Measurements from ENCODE around the gene COX10.
A peak's percentile ranks its signal among the peaks of the same experiment; 100 is the strongest.

COX10 gene

GRCh38 chr17:14070344-14070984 lies 1.2 kb downstream of the COX10 start:
- DNase-seq: no peak

GRCh38 chr17:14072881-14073280 lies 3.6 kb downstream of the COX10 start:
- DNase-seq: no peak

GRCh38 chr17:14078027-14078426 lies 8.7 kb downstream of the COX10 start:
- no peak for DNase-seq

GRCh38 chr17:14080847-14081251 lies 11.5 kb downstream of the COX10 start:
- no peak for DNase-seq

- DNase-seq: no peak
Observed at GRCh38 chr17:14082848-14083247, 13.5 kb downstream of the COX10 start.

- DNase-seq: no peak
Observed at GRCh38 chr17:14084955-14085354, 15.7 kb downstream of the COX10 start.

GRCh38 chr17:14086189-14086588 lies 16.9 kb downstream of the COX10 start:
- DNase-seq: no peak

GRCh38 chr17:14089179-14089578 lies 19.9 kb downstream of the COX10 start:
- DNase-seq: no peak

GRCh38 chr17:14091367-14091766 lies 22.1 kb downstream of the COX10 start:
- no peak for DNase-seq

GRCh38 chr17:14092808-14093207 lies 23.5 kb downstream of the COX10 start:
- DNase-seq: peak in 1 of 2 experiments; percentile 35

GRCh38 chr17:14094676-14095601 lies 25.6 kb downstream of the COX10 start:
- no peak for DNase-seq

GRCh38 chr17:14095631-14096030 lies 26.3 kb downstream of the COX10 start:
- DNase-seq: no peak

GRCh38 chr17:14098246-14098645 lies 28.9 kb downstream of the COX10 start:
- no peak for DNase-seq

- DNase-seq: no peak
Observed at GRCh38 chr17:14101976-14102375, 32.7 kb downstream of the COX10 start.

- DNase-seq: no peak
Observed at GRCh38 chr17:14103836-14104235, 34.5 kb downstream of the COX10 start.

GRCh38 chr17:14104734-14105133 lies 35.4 kb downstream of the COX10 start:
- DNase-seq: no peak

GRCh38 chr17:14107889-14108288 lies 38.6 kb downstream of the COX10 start:
- no peak for DNase-seq

- no peak for DNase-seq
Observed at GRCh38 chr17:14112407-14112806, 43.1 kb downstream of the COX10 start.

- DNase-seq: no peak
Observed at GRCh38 chr17:14113137-14113536, 43.8 kb downstream of the COX10 start.

- DNase-seq: no peak
Observed at GRCh38 chr17:14116263-14117024, 47.1 kb downstream of the COX10 start.

GRCh38 chr17:14118951-14119350 lies 49.6 kb downstream of the COX10 start:
- DNase-seq: no peak

- no peak for DNase-seq
Observed at GRCh38 chr17:14119546-14119945, 50.2 kb downstream of the COX10 start.

- DNase-seq: no peak
Observed at GRCh38 chr17:14121952-14122351, 52.6 kb downstream of the COX10 start.

All from NCI-H524 (cell line).